ENCODE data around the gene AGAP2.
"Not testable (repeated sequence)": the region's sequence is repeated elsewhere in the genome, so short reads cannot be mapped to it uniquely, and the experiment has no call there.

The AGAP2 gene

GRCh38 chr12:57720606-57721595, 17.6 kb downstream of the AGAP2 start:
- peaks cover 17% of the 10 kb centered on the region; the same call in 1 of the 2 replicates for H3K36me3 ChIP-seq (ENCODE audit: insufficient read depth, low read length)
- H3K27me3 ChIP-seq (ENCODE audit: insufficient read depth, low read length) = no peaks in the 10 kb centered on the region
- H3K79me2 ChIP-seq (ENCODE audit: control insufficient read depth, insufficient read depth, low read length, unreplicated experiment) = no peaks in the 10 kb centered on the region
- H3K4me1 ChIP-seq (ENCODE audit: control insufficient read depth, insufficient read depth, low read length, unreplicated experiment) = no peaks in the 10 kb centered on the region
- no peak overlapping the region for H2AFZ ChIP-seq (ENCODE audit: low read length, unreplicated experiment)
- no peak overlapping the region for H3K27ac ChIP-seq (ENCODE audit: low read depth, low read length)
- H3K4me3 ChIP-seq (ENCODE audit: low read depth, low read length) = no peak overlapping the region

GRCh38 chr12:57719777-57720605, 18.6 kb downstream of the AGAP2 start:
- Histone ChIP-seq H3K79me2 (ENCODE audit: control insufficient read depth, insufficient read depth, low read length, unreplicated experiment) (no peaks in the 10 kb centered on the region), H3K4me3 (ENCODE audit: low read depth, low read length) (no peak overlapping the region), H3K27me3 (ENCODE audit: insufficient read depth, low read length) (no peaks in the 10 kb centered on the region), H2AFZ (ENCODE audit: low read length, unreplicated experiment) (no peak overlapping the region), H3K27ac (ENCODE audit: low read depth, low read length) (no peak overlapping the region), H3K4me1 (ENCODE audit: control insufficient read depth, insufficient read depth, low read length, unreplicated experiment) (no peaks in the 10 kb centered on the region), H3K36me3 (ENCODE audit: insufficient read depth, low read length) (peaks cover 17% of the 10 kb centered on the region; the same call in 1 of the 2 replicates)

GRCh38 chr12:57718641-57719528, 19.7 kb downstream of the AGAP2 start:
- Histone ChIP-seq H3K79me2 (ENCODE audit: control insufficient read depth, insufficient read depth, low read length, unreplicated experiment) (no peaks in the 10 kb centered on the region), H2AFZ (ENCODE audit: low read length, unreplicated experiment) (no peak overlapping the region), H3K36me3 (ENCODE audit: insufficient read depth, low read length) (peaks cover 17% of the 10 kb centered on the region; the same call in 1 of the 2 replicates), H3K27ac (ENCODE audit: low read depth, low read length) (no peak overlapping the region), H3K4me3 (ENCODE audit: low read depth, low read length) (no peak overlapping the region), H3K27me3 (ENCODE audit: insufficient read depth, low read length) (no peaks in the 10 kb centered on the region), H3K4me1 (ENCODE audit: control insufficient read depth, insufficient read depth, low read length, unreplicated experiment) (no peaks in the 10 kb centered on the region)

- Histone ChIP-seq H3K4me1 (ENCODE audit: control insufficient read depth, insufficient read depth, low read length, unreplicated experiment) (no peaks in the 10 kb centered on the region), H3K4me3 (ENCODE audit: low read depth, low read length) (no peak overlapping the region), H3K27ac (ENCODE audit: low read depth, low read length) (no peak overlapping the region), H3K36me3 (ENCODE audit: insufficient read depth, low read length) (peaks cover 17% of the 10 kb centered on the region; the same call in 1 of the 2 replicates), H2AFZ (ENCODE audit: low read length, unreplicated experiment) (no peak overlapping the region), H3K79me2 (ENCODE audit: control insufficient read depth, insufficient read depth, low read length, unreplicated experiment) (no peaks in the 10 kb centered on the region), H3K27me3 (ENCODE audit: insufficient read depth, low read length) (no peaks in the 10 kb centered on the region)
These were observed 20.5 kb downstream of the AGAP2 start for GRCh38 chr12:57717846-57718640.

GRCh38 chr12:57717131-57717530, 21.4 kb downstream of the AGAP2 start:
- H3K27ac ChIP-seq (ENCODE audit: low read depth, low read length) = no peak overlapping the region
- H3K27me3 ChIP-seq (ENCODE audit: insufficient read depth, low read length) = no peaks in the 10 kb centered on the region
- H3K4me1 ChIP-seq (ENCODE audit: control insufficient read depth, insufficient read depth, low read length, unreplicated experiment) = no peaks in the 10 kb centered on the region
- H3K36me3 ChIP-seq (ENCODE audit: insufficient read depth, low read length) = peaks cover 22% of the 10 kb centered on the region
- H2AFZ ChIP-seq (ENCODE audit: low read length, unreplicated experiment) = no peak overlapping the region
- no peaks in the 10 kb centered on the region for H3K79me2 ChIP-seq (ENCODE audit: control insufficient read depth, insufficient read depth, low read length, unreplicated experiment)
- no peak overlapping the region for H3K4me3 ChIP-seq (ENCODE audit: low read depth, low read length)

- H3K27ac ChIP-seq (ENCODE audit: low read depth, low read length) = no peak overlapping the region
- H3K36me3 ChIP-seq (ENCODE audit: insufficient read depth, low read length) = peaks cover 30% of the 10 kb centered on the region
- H3K27me3 ChIP-seq (ENCODE audit: insufficient read depth, low read length) = no peaks in the 10 kb centered on the region
- no peaks in the 10 kb centered on the region for H3K4me1 ChIP-seq (ENCODE audit: control insufficient read depth, insufficient read depth, low read length, unreplicated experiment)
- no peak overlapping the region for H3K4me3 ChIP-seq (ENCODE audit: low read depth, low read length)
- no peak overlapping the region for H2AFZ ChIP-seq (ENCODE audit: low read length, unreplicated experiment)
- no peaks in the 10 kb centered on the region for H3K79me2 ChIP-seq (ENCODE audit: control insufficient read depth, insufficient read depth, low read length, unreplicated experiment)
These were observed 22.2 kb downstream of the AGAP2 start for GRCh38 chr12:57716305-57716704.

GRCh38 chr12:57715786-57716185, 22.8 kb downstream of the AGAP2 start:
- H3K4me3 ChIP-seq (ENCODE audit: low read depth, low read length) = no peak overlapping the region
- no peaks in the 10 kb centered on the region for H3K79me2 ChIP-seq (ENCODE audit: control insufficient read depth, insufficient read depth, low read length, unreplicated experiment)
- H3K36me3 ChIP-seq (ENCODE audit: insufficient read depth, low read length) = peaks cover 30% of the 10 kb centered on the region
- H3K27ac ChIP-seq (ENCODE audit: low read depth, low read length) = no peak overlapping the region
- H3K4me1 ChIP-seq (ENCODE audit: control insufficient read depth, insufficient read depth, low read length, unreplicated experiment) = no peaks in the 10 kb centered on the region
- no peak overlapping the region for H2AFZ ChIP-seq (ENCODE audit: low read length, unreplicated experiment)
- no peaks in the 10 kb centered on the region for H3K27me3 ChIP-seq (ENCODE audit: insufficient read depth, low read length)

- not testable (repeated sequence) for H3K27ac ChIP-seq (ENCODE audit: low read depth, low read length); H3K79me2 ChIP-seq (ENCODE audit: control insufficient read depth, insufficient read depth, low read length, unreplicated experiment); H3K4me3 ChIP-seq (ENCODE audit: low read depth, low read length); H3K27me3 ChIP-seq (ENCODE audit: insufficient read depth, low read length); H3K4me1 ChIP-seq (ENCODE audit: control insufficient read depth, insufficient read depth, low read length, unreplicated experiment); H2AFZ ChIP-seq (ENCODE audit: low read length, unreplicated experiment)
- H3K36me3 ChIP-seq (ENCODE audit: insufficient read depth, low read length) = peaks cover 28% of the 10 kb centered on the region
These were observed 23.4 kb downstream of the AGAP2 start for GRCh38 chr12:57715036-57715748.

- Histone ChIP-seq H3K27ac (ENCODE audit: low read depth, low read length) (no peak overlapping the region), H2AFZ (ENCODE audit: low read length, unreplicated experiment) (no peak overlapping the region), H3K36me3 (ENCODE audit: insufficient read depth, low read length) (peaks cover 15% of the 10 kb centered on the region), H3K4me3 (ENCODE audit: low read depth, low read length) (no peak overlapping the region), H3K79me2 (ENCODE audit: control insufficient read depth, insufficient read depth, low read length, unreplicated experiment) (no peaks in the 10 kb centered on the region), H3K4me1 (ENCODE audit: control insufficient read depth, insufficient read depth, low read length, unreplicated experiment) (no peaks in the 10 kb centered on the region), H3K27me3 (ENCODE audit: insufficient read depth, low read length) (no peaks in the 10 kb centered on the region)
These were observed 25.3 kb downstream of the AGAP2 start for GRCh38 chr12:57713209-57713608.
